Transverse colon (tissue), 4 donors: ENCODE data around the gene PEX10. TPM values are rescaled to one million over a fixed set of nuclear protein-coding genes. Genes with fewer than 3 reads are reported as not detected.
A peak's percentile ranks its signal among the peaks of the same experiment; 100 is the strongest.

Experiments
- DNase-seq: peaks from one replicate; pipeline ENCODE4 v3.0.0-alpha.2; 2019
- H3K27ac ChIP-seq, 4 donors: fragments of 200-600 bp; sonication (generic); 2 replicates each; pipeline ENCODE4 v1.5.1; 2016 to 2018; ENCODE audit warnings: inconsistent platforms in 4 of 4
- H3K27me3 ChIP-seq: fragments of 200-600 bp; sonication (generic); 2 replicates; pipeline ENCODE4 v1.5.1; 2017; ENCODE audit warnings: inconsistent platforms
- H3K36me3 ChIP-seq, 4 donors: fragments of 200-600 bp; sonication (generic); 2 replicates each; pipeline ENCODE4 v1.5.1; 2017 to 2019; ENCODE audit warnings: inconsistent platforms in 4 of 4
- H3K4me1 ChIP-seq, 4 donors: fragments of 200-600 bp; sonication (generic); 2 replicates each; pipeline ENCODE4 v1.5.1; 2017 to 2020; ENCODE audit warnings: inconsistent platforms in 4 of 4
- H3K4me3 ChIP-seq, 4 donors: fragments of 200-600 bp; sonication (generic); 1 replicate in 1 of 4; 2 replicates in 3 of 4; pipeline versions ENCODE4 v1.5.1 to v1.6.1; 2017 to 2019; ENCODE audit warnings: inconsistent platforms in 4 of 4
- H3K9me3 ChIP-seq, 2 donors: fragments of 200-600 bp; sonication (generic); 2 replicates each; pipeline ENCODE4 v1.5.1; 2017 to 2019; ENCODE audit warnings: inconsistent platforms in 2 of 2
- EP300 ChIP-seq: sonication (generic); formaldehyde crosslinking; IDR thresholded peaks from one replicate; pipeline ENCODE4 v1.6.1; 2017; ENCODE audit warnings: antibody characterized with exemption, low read depth
- POLR2A ChIP-seq: fragments of 450-650 bp; IDR thresholded peaks from one replicate; pipeline ENCODE4 v1.6.1; 2016; ENCODE audit warnings: antibody characterized with exemption, mild to moderate bottlenecking, moderate library complexity
- POLR2AphosphoS5 ChIP-seq, 3 donors: sonication (generic); formaldehyde crosslinking; IDR thresholded peaks; one replicate each; pipeline ENCODE4 v1.6.1; 2016; ENCODE audit warnings: antibody characterized with exemption in 3 of 3
- WGBS, 2 donors: methylation state at CpG; one replicate each; pipeline ENCODE4 v1.1.5; 2018; ENCODE audit warnings: low coverage in 1 of 2; 5-methylcytosine and 5-hydroxymethylcytosine counted together
- in situ Hi-C, 4 donors: fragments of 200-750 bp; cut with MboI; loops; one replicate each; pipeline versions ENCODE4 v1.15.0 to v1.15.1; 2017; ENCODE audit warnings: low sequenced_read_pairs in 3 of 4, low pct_ligation_motif_present in 1 of 4, low pct_unique_long_range_greater_than_20kb in 1 of 4
- intact Hi-C: fragments of 100-400 bp; cut with DNase I; formaldehyde crosslinking; loops from one replicate; pipeline ENCODE4 v1.15.1; 2023; ENCODE audit warnings: low total_unique reads
- total RNA-seq, 4 donors: library from RNA; depleted of rRNA; stranded (reverse); fragments of >200 nt; gene quantifications; one replicate each; pipeline ENCODE4 v1.1.0, GENCODE V29; 2016
- TF ChIP-seq, protein P1 (sequence below), 5 experiments: fragments of 200-600 bp in 3 of 5; fragments of 450-650 bp in 2 of 5; sonication (generic) in 3 of 5; IDR thresholded peaks; 1 replicate in 2 of 5; 2 replicates in 3 of 5; pipeline ENCODE4 v1.5.1; 2016 to 2017; ENCODE audit warnings: antibody characterized with exemption in 5 of 5, inconsistent platforms in 3 of 5, mild to moderate bottlenecking in 2 of 5, moderate library complexity in 1 of 5

The PEX10 gene
- total RNA-seq, 4 donors from 2014 or later: 16.9 to 28.8 (median 21.3) TPM

DNA sequence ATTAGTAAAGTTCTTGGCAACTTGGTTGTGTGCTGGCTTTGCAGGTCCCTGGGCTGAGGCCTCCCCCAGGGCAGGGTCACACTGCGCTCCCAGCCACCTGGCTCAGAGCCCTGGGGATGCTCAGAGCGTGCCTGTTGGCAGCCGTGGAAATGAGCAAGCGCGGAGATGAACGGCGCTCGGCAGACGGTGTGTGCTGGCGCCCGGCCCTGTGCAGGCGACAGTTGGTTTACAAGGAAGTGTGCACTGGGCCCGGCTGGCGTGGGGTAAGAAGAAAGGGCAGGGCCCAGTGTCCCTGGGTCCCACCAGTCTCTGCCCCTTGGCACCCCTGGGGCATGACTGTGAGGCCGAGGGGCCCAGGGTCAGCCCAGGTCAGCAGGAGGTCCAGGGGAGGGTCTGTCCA is 25.7 kb upstream of the PEX10 start:
- DNase-seq: peak; percentile 54
- in situ Hi-C loops: no loop called here
- H3K27me3 ChIP-seq: peaks cover 37% of the 10 kb centered on the region

DNA sequence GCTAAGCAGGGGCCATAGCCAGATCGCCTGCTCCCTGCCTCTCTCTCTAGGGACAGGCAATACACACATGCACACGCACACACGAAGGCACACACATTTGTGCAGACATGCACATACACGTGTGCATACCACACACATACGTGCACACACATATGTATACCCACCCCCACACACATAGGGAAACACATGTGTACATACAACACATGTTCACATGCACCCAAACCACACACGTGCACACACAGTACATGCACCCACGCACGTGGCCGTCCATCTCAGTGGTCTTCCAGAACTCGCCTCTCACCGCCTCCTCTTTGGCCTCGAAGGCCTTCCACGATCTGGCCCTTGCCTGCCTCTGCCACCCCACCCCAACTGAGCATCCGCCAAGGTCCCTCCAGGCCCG is 25.3 kb upstream of the PEX10 start:
- Histone ChIP-seq H3K4me1 (no peaks in the 10 kb centered on the region), H3K4me3 (no peak overlapping the region), H3K27me3 (peaks cover 35% of the 10 kb centered on the region), H3K9me3 (no peaks in the 10 kb centered on the region), H3K27ac (no peak overlapping the region), H3K36me3 (no peaks in the 10 kb centered on the region)
- no peak for DNase-seq
- TF ChIP-seq, protein P1, sequence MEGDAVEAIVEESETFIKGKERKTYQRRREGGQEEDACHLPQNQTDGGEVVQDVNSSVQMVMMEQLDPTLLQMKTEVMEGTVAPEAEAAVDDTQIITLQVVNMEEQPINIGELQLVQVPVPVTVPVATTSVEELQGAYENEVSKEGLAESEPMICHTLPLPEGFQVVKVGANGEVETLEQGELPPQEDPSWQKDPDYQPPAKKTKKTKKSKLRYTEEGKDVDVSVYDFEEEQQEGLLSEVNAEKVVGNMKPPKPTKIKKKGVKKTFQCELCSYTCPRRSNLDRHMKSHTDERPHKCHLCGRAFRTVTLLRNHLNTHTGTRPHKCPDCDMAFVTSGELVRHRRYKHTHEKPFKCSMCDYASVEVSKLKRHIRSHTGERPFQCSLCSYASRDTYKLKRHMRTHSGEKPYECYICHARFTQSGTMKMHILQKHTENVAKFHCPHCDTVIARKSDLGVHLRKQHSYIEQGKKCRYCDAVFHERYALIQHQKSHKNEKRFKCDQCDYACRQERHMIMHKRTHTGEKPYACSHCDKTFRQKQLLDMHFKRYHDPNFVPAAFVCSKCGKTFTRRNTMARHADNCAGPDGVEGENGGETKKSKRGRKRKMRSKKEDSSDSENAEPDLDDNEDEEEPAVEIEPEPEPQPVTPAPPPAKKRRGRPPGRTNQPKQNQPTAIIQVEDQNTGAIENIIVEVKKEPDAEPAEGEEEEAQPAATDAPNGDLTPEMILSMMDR (IDR thresholded peaks at IDR 0.05): no peak
- TF ChIP-seq EP300: no peak
- in situ Hi-C loops: no loop called here
- intact Hi-C loops: loop anchor here (10.0 kb wide), 1 partner anchor 357 kb away; no protein-coding TSS in a partner anchor
- 56 to 81% methylated on average over 3 to 15 of the region's 15 CpGs for WGBS, 2 donors

More for the DNA sequence above, 25.7 kb upstream of the PEX10 start:
- intact Hi-C loops: loop anchor here (10.0 kb wide), 1 partner anchor 357 kb away; no protein-coding TSS in a partner anchor
- no peaks in the 10 kb centered on the region for H3K9me3 ChIP-seq
- H3K4me3 ChIP-seq: no peak overlapping the region
- TF ChIP-seq EP300 (no peak), POLR2A (no peak), POLR2AphosphoS5 (IDR thresholded peaks at IDR 0.05) (no peak)
- TF ChIP-seq, protein P1 (IDR thresholded peaks at IDR 0.05): no peak
- H3K4me1 ChIP-seq: no peaks in the 10 kb centered on the region
- no peak overlapping the region for H3K27ac ChIP-seq
- WGBS, 2 donors: 62% methylated on average over 15 of the region's 15 CpGs; no CpG with 5 or more reads in 1 of the 2 donors
- no peaks in the 10 kb centered on the region for H3K36me3 ChIP-seq

DNA sequence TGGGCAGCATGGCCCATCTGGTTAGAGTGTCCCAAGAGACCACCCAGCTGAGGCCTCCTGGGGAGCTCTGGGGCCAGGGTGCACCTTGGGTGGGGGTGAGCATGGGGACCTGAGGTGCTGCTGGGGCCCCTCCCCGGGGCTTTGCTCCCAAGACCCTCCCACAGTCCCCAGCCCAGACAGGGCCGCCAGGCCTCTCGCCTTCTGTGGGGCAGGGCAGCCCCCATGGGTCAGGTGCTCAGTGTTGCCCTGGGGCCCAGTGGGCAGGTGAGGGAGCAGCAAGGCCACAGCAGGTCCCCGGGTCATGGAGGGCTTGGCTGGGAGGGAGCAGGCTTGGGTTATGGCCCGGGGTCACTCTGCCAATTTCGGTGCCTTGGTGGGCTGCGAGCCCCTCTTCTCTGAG is 24.5 kb upstream of the PEX10 start:
- in situ Hi-C loops (no loop called here), intact Hi-C loops (loop anchor here (10.0 kb wide), 1 partner anchor 358 kb away; no protein-coding TSS in a partner anchor)
- H3K9me3 ChIP-seq: no peaks in the 10 kb centered on the region
- peaks cover 33% of the 10 kb centered on the region for H3K27me3 ChIP-seq
- H3K36me3 ChIP-seq: no peaks in the 10 kb centered on the region
- TF ChIP-seq POLR2AphosphoS5 (IDR thresholded peaks at IDR 0.05) (no peak), EP300 (no peak), POLR2A (no peak)
- TF ChIP-seq, protein P1 (IDR thresholded peaks at IDR 0.05): no peak
- H3K4me3 ChIP-seq: no peak overlapping the region
- 77% methylated on average over 7 of the region's 7 CpGs; no CpG with 5 or more reads in 1 of the 2 donors for WGBS, 2 donors
- no peak for DNase-seq
- H3K27ac ChIP-seq: no peak overlapping the region
- no peaks in the 10 kb centered on the region for H3K4me1 ChIP-seq

DNA sequence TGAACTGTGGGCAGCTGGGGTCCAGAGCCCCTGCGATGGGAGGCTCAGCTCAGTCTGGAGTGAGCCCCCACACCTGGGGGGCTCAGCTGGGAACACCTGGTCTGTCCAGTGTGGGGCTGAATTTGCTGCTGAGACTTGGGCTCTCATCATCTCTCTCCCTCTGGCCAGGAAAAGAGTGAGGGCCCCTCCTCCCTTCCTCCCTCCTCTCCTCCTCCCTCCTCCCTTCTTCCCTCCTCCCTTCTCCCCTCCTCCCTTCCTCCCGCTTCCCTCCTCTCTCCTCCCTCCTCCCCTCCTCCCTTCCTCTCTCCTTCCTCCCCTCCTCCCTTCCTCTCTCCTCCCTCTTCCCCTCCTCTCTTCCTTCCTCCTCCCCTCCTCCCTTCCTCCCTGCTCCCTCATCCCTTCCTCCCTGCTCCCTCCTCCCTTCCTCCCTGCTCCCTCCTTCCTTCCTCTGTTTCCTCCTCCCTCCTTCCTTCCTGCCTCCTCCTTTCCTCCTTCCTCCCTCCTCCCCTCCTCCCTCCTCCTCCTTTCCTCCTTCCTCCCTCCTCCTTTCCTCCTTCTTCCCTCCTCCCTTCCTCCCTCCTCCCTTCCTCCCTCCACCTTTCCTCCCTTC is 23.5 kb upstream of the PEX10 start:
- 72% methylated on average over 2 of the region's 2 CpGs; no CpG with 5 or more reads in 1 of the 2 donors for WGBS, 2 donors
- DNase-seq: no peak
- Histone ChIP-seq H3K27me3 (peaks cover 24% of the 10 kb centered on the region), H3K27ac (no peak overlapping the region), H3K9me3 (no peaks in the 10 kb centered on the region), H3K36me3 (no peaks in the 10 kb centered on the region), H3K4me1 (no peaks in the 10 kb centered on the region), H3K4me3 (no peak overlapping the region)
- TF ChIP-seq EP300 (no peak), POLR2AphosphoS5 (IDR thresholded peaks at IDR 0.05) (no peak), POLR2A (no peak)
- TF ChIP-seq, protein P1 (IDR thresholded peaks at IDR 0.05): no peak
- intact Hi-C loops (loop anchor here (10.0 kb wide), 1 partner anchor 359 kb away; no protein-coding TSS in a partner anchor), in situ Hi-C loops (no loop called here)
